Smooth muscle cell (in vitro differentiated cells): ENCODE results near the gene DLX2. TPM values are rescaled to one million over a fixed set of nuclear protein-coding genes. Genes with fewer than 3 reads are reported as not detected.

Source experiments
- DNase-seq: peaks from one replicate; lab custom pipeline; 2025; ENCODE audit not compliant: unreplicated experiment; lab: John Stamatoyannopoulos, UW
- H2AFZ ChIP-seq: fragments of 200-600 bp; sonication (generic); 2 replicates; pipeline ENCODE4 v1.6.0; 2016; ENCODE audit warnings: antibody characterized with exemption, low read depth, mild to moderate bottlenecking
- H3F3A ChIP-seq: fragments of 200-600 bp; sonication (generic); 2 replicates; pipeline ENCODE4 v1.6.0; 2017; ENCODE audit warnings: antibody characterized with exemption, low read depth
- H3K27ac ChIP-seq: fragments of 200-600 bp; sonication (generic); 2 replicates; pipeline ENCODE4 v1.5.1; 2016; ENCODE audit warnings: low read depth, mild to moderate bottlenecking
- H3K27me3 ChIP-seq: fragments of 200-600 bp; sonication (generic); 2 replicates; pipeline ENCODE4 v1.6.1; 2016; ENCODE audit warnings: low read depth, mild to moderate bottlenecking
- H3K36me3 ChIP-seq: fragments of 200-600 bp; sonication (generic); 2 replicates; pipeline ENCODE4 v1.5.1; 2016; ENCODE audit warnings: low read depth
- H3K4me1 ChIP-seq: fragments of 200-600 bp; sonication (generic); 2 replicates; pipeline ENCODE4 v1.5.1; 2016; ENCODE audit warnings: low read depth
- H3K4me2 ChIP-seq: fragments of 200-600 bp; sonication (generic); 2 replicates; pipeline ENCODE4 v1.6.0; 2016; ENCODE audit warnings: mild to moderate bottlenecking
- H3K4me3 ChIP-seq: fragments of 200-600 bp; sonication (generic); 2 replicates; pipeline ENCODE4 v1.5.1; 2016; ENCODE audit warnings: mild to moderate bottlenecking
- H3K79me2 ChIP-seq: fragments of 200-600 bp; sonication (generic); 2 replicates; pipeline ENCODE4 v1.6.0; 2016; ENCODE audit warnings: low read depth, mild to moderate bottlenecking
- H3K9ac ChIP-seq: fragments of 200-600 bp; sonication (generic); 2 replicates; pipeline ENCODE4 v1.6.0; 2016; ENCODE audit warnings: low read depth
- H3K9me3 ChIP-seq: fragments of 200-600 bp; sonication (generic); replicated peaks from 2 replicates; pipeline ENCODE4 v1.5.1; 2016; ENCODE audit warnings: low read depth
- H4K20me1 ChIP-seq: fragments of 200-600 bp; sonication (generic); 2 replicates; pipeline ENCODE4 v1.6.0; 2016; ENCODE audit warnings: low read depth
- CTCF ChIP-seq: fragments of 200-600 bp; sonication (generic); IDR thresholded peaks from 2 replicates; pipeline ENCODE4 v1.5.1; 2017; ENCODE audit warnings: borderline replicate concordance, mild to moderate bottlenecking, antibody characterized with exemption; ENCODE audit not compliant: insufficient read depth, poor library complexity, severe bottlenecking
- WGBS: methylation state at CpG from one replicate; pipeline ENCODE4 v1.1.7; 2016; ENCODE audit warnings: low lambda C conversion rate; 5-methylcytosine and 5-hydroxymethylcytosine counted together
- polyA plus RNA-seq: library from polyadenylated mRNA; unstranded; fragments of >200 nt; fragmentation: Nextera tagmentation; extraction: Ambion mirVana; gene quantifications from 2 replicates; pipeline ENCODE4 v1.2.1, GENCODE V29; 2016
- total RNA-seq: library from RNA; depleted of rRNA; stranded (reverse); fragments of >200 nt; gene quantifications from 2 replicates; pipeline ENCODE4 v1.2.3, GENCODE V29; 2014

DLX2 gene
- total and polyA plus RNA-seq, 2 experiments from 2014 or later: 1.9 TPM

- Histone ChIP-seq H3K27me3 (peaks cover 64% of the 10 kb centered on the region), H3K79me2 (peaks cover 5% of the 10 kb centered on the region), H3K4me1 (peaks cover 60% of the 10 kb centered on the region), H3K27ac (peak overlapping the region; percentile 89), H3K9me3 (no peaks in the 10 kb centered on the region), H2AFZ (peak overlapping the region; percentile 57), H3K36me3 (no peaks in the 10 kb centered on the region), H3K9ac (peak overlapping the region; percentile 81), H3K4me3 (peak overlapping the region; percentile 62), H3K4me2 (peak overlapping the region; percentile 97), H4K20me1 (peaks cover 4% of the 10 kb centered on the region), H3F3A (peaks cover 17% of the 10 kb centered on the region)
- 1% methylated on average over 35 of the region's 40 CpGs for WGBS
- peak; percentile 19 for TF ChIP-seq CTCF
- DNase-seq: no peak
Observed at GRCh38 chr2:172095905-172096625, 6.6 kb downstream of the DLX2 start.

- WGBS: 1% methylated on average over 42 of the region's 51 CpGs
- Histone ChIP-seq H3K27ac (peak overlapping the region; percentile 89), H3K27me3 (peaks cover 64% of the 10 kb centered on the region), H3K36me3 (no peaks in the 10 kb centered on the region), H3F3A (peaks cover 17% of the 10 kb centered on the region), H3K4me2 (peak overlapping the region; percentile 97), H3K79me2 (peaks cover 5% of the 10 kb centered on the region), H3K9ac (peak overlapping the region; percentile 81), H3K4me1 (peaks cover 53% of the 10 kb centered on the region), H4K20me1 (no peaks in the 10 kb centered on the region), H2AFZ (peak overlapping the region; percentile 83), H3K4me3 (peak overlapping the region; percentile 62), H3K9me3 (no peaks in the 10 kb centered on the region)
- no peak for TF ChIP-seq CTCF
- DNase-seq: peak; percentile 33
Observed at GRCh38 chr2:172095146-172095904, 7.4 kb downstream of the DLX2 start.

GRCh38 chr2:172094294-172095145, 8.2 kb downstream of the DLX2 start:
- H3K27me3 ChIP-seq: peaks cover 64% of the 10 kb centered on the region
- TF ChIP-seq CTCF: no peak

More at GRCh38 chr2:172094294-172095145, 8.2 kb downstream of the DLX2 start:
- peak overlapping the region; percentile 62 for H3K4me3 ChIP-seq
- H4K20me1 ChIP-seq: no peaks in the 10 kb centered on the region
- H3K27ac ChIP-seq: peak overlapping the region; percentile 89
- DNase-seq: no peak
- peaks cover 45% of the 10 kb centered on the region for H3K4me1 ChIP-seq
- H2AFZ ChIP-seq: peak overlapping the region; percentile 83
- 2% methylated on average over 51 of the region's 66 CpGs for whole genome bisulfite sequencing
- peak overlapping the region; percentile 97 for H3K4me2 ChIP-seq
- peaks cover 16% of the 10 kb centered on the region for H3F3A ChIP-seq
- peaks cover 2% of the 10 kb centered on the region for H3K79me2 ChIP-seq
- H3K9ac ChIP-seq: peak overlapping the region; percentile 69
- H3K9me3 ChIP-seq: no peaks in the 10 kb centered on the region
- no peaks in the 10 kb centered on the region for H3K36me3 ChIP-seq
